DMS153 (cell line): Measurements from ENCODE around the gene CNGA3.
"Not testable (repeated sequence)": the region's sequence is repeated elsewhere in the genome, so short reads cannot be mapped to it uniquely, and the experiment has no call there.

ENCODE experiments used
- DNase-seq: peaks from one replicate; lab custom pipeline; 2025; lab: John Stamatoyannopoulos, UW

Gene CNGA3

DNA sequence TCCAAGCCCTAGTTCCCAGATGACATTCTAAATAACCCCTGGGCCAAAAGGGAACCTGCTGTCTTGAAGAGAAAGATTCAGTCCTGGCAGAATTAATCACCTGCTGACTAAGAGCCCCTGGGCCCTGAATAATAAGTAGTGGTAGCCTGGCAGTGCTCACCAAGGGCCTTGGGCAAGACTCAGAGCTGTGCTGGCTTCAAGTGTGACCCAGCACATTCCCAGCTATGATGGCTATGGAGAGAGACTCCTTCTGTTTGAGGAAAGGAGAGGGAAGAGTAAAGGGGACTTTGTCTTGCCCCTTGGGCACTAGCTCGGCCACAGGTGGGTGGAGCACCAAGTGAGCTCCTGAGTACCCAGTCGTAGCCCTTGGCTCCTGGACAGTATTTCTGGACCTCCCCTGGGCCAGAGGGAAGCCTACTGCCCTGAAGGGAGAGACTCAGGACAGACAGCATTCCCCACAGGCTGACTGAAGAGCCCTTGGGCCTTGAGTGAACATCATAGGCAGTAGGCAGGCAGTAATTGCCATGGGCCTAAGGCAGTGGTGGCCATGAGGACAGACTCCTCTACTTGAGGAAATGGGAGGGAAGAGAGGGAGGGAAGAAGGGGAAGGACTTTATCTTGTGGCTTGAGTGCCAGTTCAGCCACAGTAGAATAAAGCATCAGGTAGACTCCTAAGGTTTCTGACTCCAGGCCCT lies 58.4 kb downstream of the CNGA3 start:
- DNase-seq: no peak

GRCh38 chr2:98405301-98405700 lies 59.0 kb downstream of the CNGA3 start:
- DNase-seq: no peak

DNA sequence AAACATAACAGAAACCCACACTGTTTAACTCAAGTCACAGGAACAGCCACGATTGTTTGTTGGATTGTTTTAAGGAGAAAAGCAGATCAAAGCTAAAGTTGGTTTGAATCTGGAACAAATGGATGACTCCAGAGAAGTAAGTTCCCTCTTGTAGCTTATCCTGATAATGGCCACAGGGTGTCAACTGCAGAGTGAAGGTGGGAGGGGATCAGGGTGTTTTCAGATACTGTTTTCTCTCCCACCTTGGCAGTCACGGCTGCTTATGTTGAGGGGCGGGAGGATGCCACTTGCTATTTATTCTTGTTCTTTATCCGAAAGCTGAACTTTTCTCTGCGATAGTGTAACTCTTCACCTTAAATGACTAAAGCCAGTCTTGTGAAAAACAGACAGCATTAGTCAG lies 61.9 kb downstream of the CNGA3 start:
- DNase-seq: no peak

- no peak for DNase-seq
Observed at GRCh38 chr2:98412751-98413458, 66.6 kb downstream of the CNGA3 start.

DNA sequence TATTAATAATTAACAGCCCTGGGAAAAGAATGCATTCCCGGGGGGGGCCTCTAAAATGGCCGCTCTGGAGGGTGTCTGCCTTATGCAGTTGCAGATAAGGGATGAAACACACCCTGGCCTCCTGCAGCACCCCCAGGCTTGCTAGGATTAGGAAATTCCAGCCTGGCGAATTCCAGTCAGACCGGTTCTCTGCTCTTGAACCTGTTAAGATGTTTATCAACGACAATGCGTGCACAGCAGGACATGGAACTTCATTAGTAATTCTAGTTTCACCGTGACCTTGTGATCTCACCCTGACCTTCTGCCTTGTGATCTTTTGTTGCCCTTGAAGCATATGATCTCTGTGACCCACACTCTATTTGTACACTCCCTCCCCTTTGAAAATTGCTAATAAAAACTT lies 68.0 kb downstream of the CNGA3 start:
- not testable (repeated sequence) for DNase-seq

GRCh38 chr2:98415719-98416248 lies 69.5 kb downstream of the CNGA3 start:
- DNase-seq: not testable (repeated sequence)

- DNase-seq: no peak
Observed at GRCh38 chr2:98416383-98417159, 70.3 kb downstream of the CNGA3 start.

DNA sequence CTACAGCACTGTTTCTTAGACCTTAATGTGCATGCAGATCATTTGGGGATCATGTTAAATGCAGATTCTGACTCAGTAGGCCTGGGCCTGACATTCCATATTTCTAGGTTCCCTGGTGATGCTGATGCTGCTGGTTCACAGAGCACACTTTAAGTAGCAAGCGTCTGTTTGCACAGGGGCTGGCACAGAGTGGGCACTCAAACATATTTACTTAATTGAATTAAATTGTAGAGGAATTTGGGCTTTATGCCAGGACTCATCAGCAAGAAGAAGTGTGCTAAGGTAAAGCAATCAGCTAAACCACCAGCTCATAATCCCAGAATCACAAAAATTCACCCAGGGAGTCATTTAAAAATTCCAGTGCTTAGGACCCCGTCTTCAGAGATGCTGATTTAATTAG lies 73.3 kb downstream of the CNGA3 start:
- DNase-seq: no peak

- no peak for DNase-seq
Observed at GRCh38 chr2:98419977-98420725, 73.9 kb downstream of the CNGA3 start.

DNA sequence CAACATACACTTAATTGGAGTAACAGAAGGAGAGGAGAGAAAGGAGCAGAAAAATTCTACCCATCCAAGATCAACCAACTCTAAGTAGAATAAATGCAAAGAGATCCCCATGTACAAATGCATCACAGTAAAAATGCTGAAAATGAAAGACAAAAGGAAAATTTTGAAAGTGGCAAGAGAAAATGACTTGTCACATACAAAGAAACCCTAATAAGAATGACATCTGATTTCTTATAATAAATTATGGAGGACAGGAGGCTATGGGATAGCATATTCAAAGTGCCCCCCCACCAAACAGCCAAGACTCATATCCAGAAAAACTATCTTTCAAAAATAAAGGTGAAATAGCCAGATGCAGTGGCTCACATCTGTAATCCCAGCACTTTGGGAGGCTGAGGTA lies 76.2 kb downstream of the CNGA3 start:
- DNase-seq: no peak

GRCh38 chr2:98426771-98427170 lies 80.5 kb downstream of the CNGA3 start:
- no peak for DNase-seq

- no peak for DNase-seq
Observed at GRCh38 chr2:98432145-98432544, 85.9 kb downstream of the CNGA3 start.

- no peak for DNase-seq
Observed at GRCh38 chr2:98433363-98433964, 87.2 kb downstream of the CNGA3 start.

- DNase-seq: no peak
Observed at GRCh38 chr2:98434492-98434891, 88.2 kb downstream of the CNGA3 start.

GRCh38 chr2:98435670-98436069 lies 89.4 kb downstream of the CNGA3 start:
- peak; percentile 10 for DNase-seq

GRCh38 chr2:98436734-98437133 lies 90.5 kb downstream of the CNGA3 start:
- DNase-seq: no peak

DNA sequence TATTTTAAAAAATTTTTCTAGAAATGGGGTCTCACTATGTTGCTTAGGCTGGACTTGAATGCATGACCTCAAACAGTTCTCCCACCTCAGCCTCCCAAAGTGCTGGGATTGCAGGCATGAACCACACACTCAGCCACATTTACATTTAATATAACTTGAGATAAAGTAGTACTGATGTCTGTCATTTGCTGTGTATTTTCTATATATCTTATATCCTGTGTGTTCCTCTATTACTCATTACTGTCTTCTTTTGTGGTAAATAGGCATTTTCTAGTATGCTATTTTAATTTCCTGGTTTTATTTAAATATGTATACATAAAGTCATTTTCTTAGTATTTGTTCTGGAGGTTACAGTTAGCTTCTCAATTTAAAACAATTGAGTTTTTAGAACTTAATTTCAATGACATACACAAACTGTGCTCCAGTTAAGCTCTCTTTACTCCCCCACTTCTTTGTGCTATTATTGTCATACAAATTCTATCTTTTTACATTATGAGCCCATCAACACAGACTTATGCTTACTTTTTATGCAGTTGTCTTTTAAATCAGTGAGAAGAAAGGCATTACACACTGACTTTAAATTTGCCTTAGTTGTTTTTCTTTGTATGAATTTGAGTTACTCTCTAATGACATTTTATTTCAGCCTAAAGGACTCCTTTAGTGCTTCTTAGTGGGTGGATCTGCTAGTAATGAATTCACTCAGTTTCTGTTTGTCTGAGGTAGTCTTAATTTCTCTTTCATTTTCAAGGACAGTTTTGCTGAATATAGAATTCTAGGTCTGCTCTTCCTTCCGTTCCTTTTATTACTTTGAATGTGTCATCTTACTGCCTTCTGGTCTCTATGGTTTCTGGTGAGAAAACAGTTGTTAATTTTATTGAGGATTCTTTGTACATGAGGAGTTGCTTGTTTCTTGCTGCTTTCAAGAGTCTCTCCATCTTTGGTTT lies 92.2 kb downstream of the CNGA3 start:
- DNase-seq: no peak

GRCh38 chr2:98441706-98442450 lies 95.6 kb downstream of the CNGA3 start:
- no peak for DNase-seq

DNA sequence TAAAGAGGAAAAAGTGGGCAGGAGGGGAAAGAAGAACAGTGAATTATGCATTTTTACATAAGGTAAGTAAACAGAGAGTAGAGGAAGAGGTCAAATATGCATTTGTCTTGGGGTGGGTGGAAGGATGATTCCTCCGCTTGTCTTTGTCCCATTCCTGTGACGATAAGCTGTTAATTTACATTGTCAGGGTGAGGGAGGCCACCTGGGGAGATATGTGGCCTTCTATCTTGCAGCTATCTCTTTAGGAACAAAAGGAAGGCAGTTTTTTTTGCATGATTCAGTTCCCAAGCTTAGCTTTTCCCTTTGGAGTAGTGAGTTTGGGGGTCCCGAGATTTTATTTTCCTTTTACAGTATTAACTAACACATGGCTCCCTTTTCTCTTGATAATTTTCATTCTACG lies 96.2 kb downstream of the CNGA3 start:
- DNase-seq: no peak
